ENCODE data around the gene PRKG1.

PRKG1 gene

GRCh38 chr10:51699475-51700227 lies 625.4 kb downstream of the PRKG1 start, which contains the start of gene CSTF2T:
Gene CSTF2T (minus strand): TSS chr10:51699595. CDS start chr10:51699549, 46 bp downstream.
- TF ChIP-seq CTCF (IDR thresholded peaks at IDR 0.05; ENCODE audit: insufficient read depth, low read depth, low read length, missing control alignments) = no peak
- peak; percentile 95 for DNase-seq (ENCODE audit: low read depth)
- peak within 1 kb of the TSS; percentile 96 for H3K4me3 ChIP-seq (ENCODE audit: low read depth, low read length)

DNA sequence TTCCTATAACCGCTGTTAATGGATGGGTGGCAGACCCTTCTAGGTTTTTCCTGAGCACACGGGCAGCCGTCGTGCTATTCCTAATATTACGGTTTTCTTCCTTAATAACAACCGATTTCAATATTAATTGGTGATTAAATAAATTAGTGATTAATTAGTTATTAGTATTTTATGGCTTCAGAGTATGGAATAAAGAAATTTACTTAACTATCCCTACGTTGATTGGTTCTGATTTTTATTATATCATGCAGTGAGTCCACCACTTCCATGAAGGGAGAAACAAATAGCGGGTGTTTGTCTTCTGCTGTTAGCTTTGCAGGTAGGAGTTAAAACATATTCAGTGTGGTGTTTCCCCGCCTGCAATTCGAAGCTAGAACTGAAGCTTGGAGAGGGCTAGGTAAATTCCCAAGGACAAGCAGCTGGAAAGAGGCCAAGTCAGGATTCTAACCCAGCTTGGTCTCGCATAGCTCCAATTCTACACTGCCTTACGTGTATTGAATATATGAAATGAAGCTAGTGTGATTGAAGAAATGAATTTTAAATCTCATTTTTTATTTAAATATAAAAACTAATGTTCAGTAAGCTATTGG lies 626.0 kb downstream of the PRKG1 start:
- no peak for DNase-seq (ENCODE audit: low read depth)
- H3K4me3 ChIP-seq (ENCODE audit: low read depth, low read length) = peak overlapping the region; percentile 96
- TF ChIP-seq CTCF (IDR thresholded peaks at IDR 0.05; ENCODE audit: insufficient read depth, low read depth, low read length, missing control alignments) = no peak

DNA sequence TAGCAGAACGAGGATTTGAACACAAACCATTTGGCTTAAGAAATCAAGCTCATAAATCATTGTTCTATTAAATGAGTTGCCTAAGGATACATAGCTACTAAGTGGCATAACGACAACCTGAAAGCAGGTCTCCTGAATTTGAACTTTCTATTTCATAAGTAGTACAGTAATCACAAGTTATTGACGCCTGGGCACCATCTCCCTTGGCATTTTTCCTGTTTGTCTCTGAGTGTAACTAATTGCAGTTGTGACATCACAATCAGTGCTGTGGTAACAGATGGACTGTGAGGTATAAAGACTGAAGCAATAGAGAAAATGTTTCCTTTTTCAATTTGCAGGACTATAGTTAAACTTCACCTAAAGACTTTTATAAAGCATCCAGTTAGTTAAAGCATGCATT lies 631.5 kb downstream of the PRKG1 start:
- no peak for TF ChIP-seq CTCF (IDR thresholded peaks at IDR 0.05; ENCODE audit: insufficient read depth, low read depth, low read length, missing control alignments)
- no peak overlapping the region for H3K4me3 ChIP-seq (ENCODE audit: low read depth, low read length)
- DNase-seq (ENCODE audit: low read depth) = no peak

DNA sequence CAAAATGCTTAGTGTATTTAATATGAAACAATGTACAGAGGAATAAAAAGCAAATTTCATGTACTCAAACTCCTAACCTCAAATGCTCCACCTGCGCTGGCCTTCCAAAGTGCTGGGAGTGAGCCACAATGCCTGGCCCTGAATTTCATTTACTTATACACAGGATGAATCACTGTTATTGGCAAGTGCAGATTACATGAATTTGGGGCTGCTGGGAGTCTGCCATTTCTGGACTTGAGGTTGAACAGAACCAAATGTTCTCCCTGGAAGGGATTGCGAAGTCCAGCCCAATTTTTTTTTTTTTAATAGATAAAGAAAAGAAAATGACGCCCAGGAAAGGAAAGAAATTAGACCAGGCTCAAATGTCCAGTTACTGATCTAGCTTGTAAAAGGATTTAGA lies 631.9 kb downstream of the PRKG1 start:
- no peak for TF ChIP-seq CTCF (IDR thresholded peaks at IDR 0.05; ENCODE audit: insufficient read depth, low read depth, low read length, missing control alignments)
- H3K4me3 ChIP-seq (ENCODE audit: low read depth, low read length) = no peak overlapping the region
- no peak for DNase-seq (ENCODE audit: low read depth)

DNA sequence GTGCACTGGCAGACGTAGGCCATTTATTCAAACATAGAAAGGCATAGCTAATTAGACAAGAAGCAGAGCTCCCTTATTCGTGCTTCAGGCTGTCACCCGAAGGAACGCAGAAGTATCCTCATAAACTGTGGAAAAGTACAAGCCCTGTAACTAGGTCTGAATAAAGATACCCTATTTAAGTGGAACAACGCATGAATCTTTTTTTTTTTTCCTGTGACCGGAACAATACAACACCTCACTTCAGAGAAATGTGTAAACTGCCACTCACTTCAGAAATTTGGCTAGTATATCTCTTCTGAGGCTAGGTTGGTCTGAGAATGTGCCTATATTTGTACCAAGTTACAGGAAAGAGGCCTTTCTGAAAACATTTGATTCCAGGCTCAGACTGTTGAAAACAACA lies 633.1 kb downstream of the PRKG1 start:
- H3K4me3 ChIP-seq (ENCODE audit: low read depth, low read length) = no peak overlapping the region
- TF ChIP-seq CTCF (IDR thresholded peaks at IDR 0.05; ENCODE audit: insufficient read depth, low read depth, low read length, missing control alignments) = no peak
- DNase-seq (ENCODE audit: low read depth) = no peak

DNA sequence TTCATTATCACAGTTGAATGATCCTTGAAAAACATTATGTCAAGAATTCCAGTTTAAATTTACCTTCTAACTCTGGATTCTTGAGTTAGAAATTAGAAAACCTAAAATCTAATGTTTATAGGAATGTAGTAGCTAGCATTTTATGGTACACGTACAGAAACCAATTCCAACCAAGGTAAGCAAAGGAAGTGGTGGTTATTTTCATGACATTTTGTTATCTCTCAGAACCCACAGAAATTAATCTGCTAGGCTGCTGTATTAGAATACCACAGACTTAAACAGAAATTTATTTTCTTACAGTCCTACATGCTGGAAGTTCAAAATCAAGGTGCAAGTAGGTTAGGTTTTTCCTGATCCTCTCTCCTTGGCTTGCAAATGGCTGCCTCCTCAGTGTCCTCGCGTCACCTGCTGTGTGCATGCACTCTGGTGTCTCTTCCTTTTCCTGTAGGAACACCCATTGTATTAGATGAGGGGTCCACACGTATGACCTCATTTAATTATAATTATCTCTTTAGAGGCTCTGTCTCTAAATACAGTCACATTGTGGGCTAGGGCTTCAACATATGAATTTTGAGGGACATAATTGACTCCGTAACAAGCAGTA lies 633.6 kb downstream of the PRKG1 start:
- H3K4me3 ChIP-seq (ENCODE audit: low read depth, low read length) = no peak overlapping the region
- DNase-seq (ENCODE audit: low read depth) = no peak
- no peak for TF ChIP-seq CTCF (IDR thresholded peaks at IDR 0.05; ENCODE audit: insufficient read depth, low read depth, low read length, missing control alignments)
